HUDEP-2 (cell line): ENCODE measurements around the gene SEMA4F.
A peak's percentile ranks its signal among the peaks of the same experiment; 100 is the strongest.

ENCODE experiments used
- DNase-seq, 76 experiments: peaks; one replicate each; lab custom pipeline; 2025; ENCODE audit not compliant: unreplicated experiment in 76 of 76; lab: John Stamatoyannopoulos, UW

SEMA4F gene

DNA sequence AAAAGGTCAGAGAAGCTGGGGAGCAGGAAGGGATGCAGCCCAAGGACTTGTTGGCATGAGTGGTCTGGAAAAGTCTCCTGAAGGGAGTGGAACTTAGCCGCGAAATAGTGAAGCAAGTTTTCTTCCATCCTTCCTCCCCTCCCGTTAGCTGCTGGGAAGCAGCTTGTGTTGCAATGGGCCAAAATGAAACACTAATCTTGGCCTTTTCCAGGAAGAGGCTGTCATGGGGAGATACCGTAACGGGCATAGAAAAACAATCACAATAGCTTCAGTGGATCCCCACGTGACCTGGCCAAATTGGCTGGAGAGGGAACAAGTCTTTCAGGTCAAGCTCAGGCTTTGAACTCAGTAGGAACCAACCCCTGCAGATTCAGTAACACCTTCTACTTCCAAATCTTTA lies 49.3 kb downstream of the SEMA4F start:
- DNase-seq: no peak

DNA sequence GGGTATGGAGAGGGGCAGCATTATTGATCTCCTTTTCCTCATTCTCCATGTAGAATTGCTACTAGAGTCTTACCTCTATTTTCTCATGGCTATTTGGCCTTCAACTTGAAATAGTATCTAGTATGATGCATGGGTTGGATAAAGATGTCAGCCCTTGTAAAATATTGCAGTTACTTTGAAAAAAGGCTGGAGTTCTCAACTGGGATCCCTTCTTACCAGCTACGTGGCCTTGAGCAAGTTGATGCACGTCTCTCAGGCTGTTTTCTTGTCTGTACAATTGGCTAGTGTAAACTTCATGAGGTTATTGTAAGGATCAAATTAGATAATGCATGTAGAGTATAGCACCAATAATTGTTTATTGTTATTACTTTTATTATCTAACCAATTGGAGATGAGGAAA lies 50.2 kb downstream of the SEMA4F start:
- DNase-seq: no peak

DNA sequence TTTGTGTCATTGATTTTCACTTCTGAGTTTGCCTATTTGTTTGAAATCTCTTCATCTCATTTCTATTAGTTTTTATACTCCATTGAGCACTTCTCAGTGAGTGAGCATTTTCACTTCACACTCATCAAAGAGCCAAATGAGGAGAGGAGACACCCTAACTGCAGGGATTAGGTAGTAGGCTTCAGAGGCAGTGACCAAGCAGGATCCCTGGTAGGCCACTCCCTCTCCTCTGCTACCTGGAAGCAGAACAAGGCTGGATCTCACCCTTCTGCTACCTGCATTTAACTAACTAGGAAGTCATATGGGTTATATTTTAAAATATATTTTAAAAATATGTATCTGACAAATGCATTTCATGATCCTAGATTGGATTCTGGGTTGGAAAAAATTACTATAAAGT lies 52.7 kb downstream of the SEMA4F start:
- DNase-seq: no peak

DNA sequence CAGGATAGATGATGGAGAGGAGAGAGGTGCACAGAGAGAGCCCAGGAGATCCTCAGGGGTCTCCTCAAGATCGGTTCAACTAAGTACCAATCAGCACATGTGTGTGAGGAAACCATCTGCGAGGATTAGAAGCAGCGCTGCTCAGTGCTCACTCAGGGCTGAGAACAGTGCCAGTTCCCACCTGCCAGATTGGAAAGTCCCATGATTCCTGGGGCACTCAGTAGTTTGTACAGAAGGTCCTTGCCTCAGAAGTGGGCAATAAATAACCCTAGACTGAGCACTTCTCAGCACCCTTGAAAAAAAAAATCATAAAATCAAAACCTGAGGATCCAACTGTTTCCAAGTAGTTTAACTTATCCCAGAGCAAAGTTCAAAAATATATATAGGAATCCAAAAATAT lies 53.8 kb downstream of the SEMA4F start:
- DNase-seq: no peak

DNA sequence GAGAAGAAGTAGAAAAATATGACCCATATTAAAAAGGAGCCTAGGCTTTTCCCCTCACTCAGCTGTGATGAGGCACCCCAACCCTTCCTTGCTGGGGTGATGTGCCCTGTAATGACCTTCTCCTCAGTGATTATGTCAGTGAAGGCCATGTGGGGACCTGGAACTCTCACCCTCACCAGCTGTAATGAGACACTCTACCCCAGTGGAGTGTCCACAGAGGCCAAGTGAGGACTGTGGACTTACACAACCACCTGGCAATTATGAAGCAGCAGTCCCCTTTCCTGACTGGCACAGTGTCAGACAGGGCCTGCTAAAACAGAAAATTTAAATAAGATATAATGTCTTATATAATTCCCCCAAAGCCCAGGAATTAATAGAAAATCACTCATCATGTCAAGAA lies 54.2 kb downstream of the SEMA4F start:
- no peak for DNase-seq

DNA sequence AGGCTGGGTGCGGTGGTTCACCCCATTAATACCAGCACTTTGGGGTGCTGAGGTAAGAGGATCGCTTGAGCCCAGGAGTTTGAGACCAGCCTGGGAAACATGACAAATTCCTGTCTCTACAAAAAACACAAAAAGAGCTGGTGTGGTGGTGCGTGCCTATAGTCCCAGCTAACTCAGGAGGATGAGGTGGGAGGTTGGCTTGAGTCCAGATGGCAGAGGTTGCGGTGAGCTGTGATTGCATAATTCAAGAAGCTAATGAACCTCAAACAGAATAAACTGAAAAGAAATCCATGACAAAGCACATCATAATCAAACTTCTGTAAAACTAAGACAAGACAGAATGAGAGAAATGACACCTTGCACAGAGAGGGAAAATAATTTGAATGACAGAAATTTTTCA lies 54.8 kb downstream of the SEMA4F start:
- DNase-seq: no peak

DNA sequence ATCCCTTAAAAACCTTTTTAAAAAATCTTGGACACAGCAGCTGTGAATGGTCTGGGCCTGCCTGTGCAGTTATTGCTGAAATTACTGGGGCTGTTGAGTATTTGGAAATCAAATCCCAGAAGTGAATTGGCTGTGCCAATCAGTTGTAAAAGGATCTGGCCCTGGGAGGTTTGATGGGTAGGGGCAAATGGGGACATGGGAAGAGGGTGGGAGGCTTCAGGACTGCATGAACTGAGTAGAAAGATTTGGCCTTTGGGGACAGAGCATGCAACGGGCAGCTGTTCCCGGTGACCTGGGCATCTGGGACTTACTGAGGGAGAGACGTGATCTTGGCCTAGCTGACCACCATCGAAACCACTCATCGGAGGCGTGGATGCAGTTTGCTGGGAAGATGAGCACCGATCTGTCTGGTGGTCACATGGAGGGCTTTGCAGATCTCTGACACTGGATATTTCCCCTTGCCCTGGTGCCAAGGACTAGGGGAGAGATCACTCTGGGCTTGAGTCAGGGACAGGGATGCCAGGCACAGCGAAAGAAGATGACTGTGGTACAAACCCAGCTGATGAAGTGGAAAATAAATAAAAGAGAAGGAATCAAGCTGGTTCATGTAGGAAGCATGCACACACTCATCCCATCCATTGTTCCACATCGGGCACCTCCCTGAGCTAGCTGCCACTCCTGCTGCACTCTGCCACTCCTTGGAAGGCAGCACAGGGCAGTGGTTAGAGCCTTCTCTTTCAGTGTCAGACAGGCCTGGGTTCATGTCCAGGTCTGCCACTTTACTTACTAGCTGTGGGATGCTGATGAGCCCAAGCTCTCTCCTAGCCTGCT lies 58.4 kb downstream of the SEMA4F start:
- DNase-seq: no peak

DNA sequence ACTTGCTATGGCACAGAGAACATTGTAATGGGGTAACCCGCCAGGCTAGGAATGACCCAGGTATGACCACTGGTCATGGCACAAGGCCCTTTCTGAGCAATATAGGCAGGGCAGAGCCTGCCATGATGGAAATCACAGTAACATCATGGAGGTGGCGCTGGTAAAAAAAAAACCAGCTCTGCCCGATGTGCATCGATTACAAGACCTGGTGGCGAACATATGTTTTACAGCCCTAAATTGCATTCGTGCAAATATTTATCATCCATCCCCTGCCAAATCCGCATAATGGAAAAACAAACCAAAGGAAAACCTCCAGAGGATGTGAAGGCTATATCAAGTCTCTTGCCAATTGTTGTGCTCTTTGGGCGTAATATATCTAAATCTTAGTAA lies 60.6 kb downstream of the SEMA4F start:
- DNase-seq: no peak

DNA sequence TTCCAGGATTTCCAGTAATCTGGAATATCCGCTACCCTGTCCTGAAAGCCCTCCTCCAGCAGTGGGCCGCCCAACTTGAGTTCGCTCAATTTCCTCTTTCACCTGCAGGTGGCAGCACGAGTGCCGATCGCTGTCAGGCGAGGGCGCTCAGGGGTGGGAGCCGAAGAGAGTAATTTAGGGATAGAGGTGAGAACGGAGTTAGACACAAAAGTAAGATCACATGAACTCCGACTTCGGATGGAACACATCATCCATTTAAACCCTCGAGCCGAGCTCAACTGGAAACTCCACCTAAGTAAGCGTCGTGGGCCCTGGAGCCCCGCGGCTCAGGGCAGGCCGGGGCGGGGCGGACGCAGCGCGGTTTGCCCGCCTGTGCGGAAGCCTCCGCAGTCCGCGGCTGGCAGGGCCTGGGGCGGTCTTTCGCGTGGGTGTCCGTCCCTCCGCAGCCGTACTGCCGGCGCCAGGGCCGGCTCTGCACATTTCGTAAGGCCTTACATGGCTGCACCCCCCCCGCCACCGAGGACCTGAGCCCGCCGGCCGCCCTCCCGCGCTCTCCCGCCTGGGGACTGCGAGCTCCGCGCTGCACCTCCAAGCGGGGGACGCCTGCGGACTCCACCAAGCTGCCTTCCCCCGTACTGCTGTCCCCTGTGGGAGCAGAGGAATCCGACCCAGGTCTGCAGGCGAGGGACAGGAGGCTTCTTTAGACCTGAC lies 61.2 kb downstream of the SEMA4F start:
- peak in 58 of 76 experiments; percentile 5 to 72 (median 46) for DNase-seq

DNA sequence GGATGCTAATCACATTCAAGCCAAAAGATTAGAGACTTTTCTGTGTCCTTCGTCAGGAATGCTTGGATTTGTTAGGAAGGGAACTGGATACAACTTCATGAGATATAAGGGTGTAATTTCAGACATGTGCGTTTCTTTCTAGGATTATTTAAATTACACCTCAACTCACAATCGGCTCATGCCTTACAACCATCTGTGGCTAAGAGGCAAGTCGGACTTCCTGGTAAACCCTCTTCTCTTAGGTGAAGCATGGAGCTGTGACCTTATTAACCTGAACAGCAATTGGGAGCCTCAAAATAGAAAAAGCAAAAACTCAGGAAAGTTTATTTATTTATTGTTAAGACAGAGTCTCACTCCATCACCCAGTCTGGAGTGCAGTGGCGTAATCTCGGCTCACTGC lies 61.8 kb downstream of the SEMA4F start:
- DNase-seq: no peak

DNA sequence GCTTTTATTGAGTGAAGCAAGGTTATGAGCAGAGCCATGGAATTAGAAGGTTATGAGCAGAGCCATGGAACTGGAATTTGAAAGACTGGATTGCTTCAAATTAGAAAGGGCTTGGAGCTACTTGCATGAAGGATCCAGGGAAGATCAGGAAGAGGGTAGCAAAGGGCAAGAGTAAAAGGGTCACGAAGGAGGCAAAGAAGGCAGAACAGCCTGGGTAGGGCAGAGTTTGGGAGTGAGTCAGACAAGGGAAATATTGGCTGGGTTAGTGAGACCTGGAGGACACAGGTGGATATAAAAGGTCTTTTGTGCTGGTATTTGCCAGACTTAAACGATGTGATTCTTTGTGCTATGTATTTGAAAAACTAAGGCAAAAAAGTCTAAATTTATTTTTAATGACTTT lies 65.0 kb downstream of the SEMA4F start:
- no peak for DNase-seq

DNA sequence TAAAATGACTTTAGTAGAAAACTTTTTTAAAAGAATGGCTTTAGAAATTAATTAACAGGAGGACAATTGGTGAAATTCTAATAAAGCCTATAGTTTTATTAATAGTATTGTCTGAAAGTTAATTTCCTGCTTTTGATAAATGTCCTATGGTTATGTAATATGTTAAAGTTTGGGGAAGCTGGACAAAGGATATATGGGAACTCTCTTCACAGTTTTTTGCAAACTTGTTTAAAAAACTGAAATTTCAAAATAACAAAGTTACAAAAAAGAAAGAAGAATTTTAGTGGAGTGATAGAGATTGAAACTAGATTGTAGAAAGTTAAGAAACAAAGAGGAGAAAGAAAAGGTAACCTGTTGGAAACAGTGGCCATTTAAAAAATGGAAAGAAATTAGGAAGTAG lies 67.3 kb downstream of the SEMA4F start:
- no peak for DNase-seq

DNA sequence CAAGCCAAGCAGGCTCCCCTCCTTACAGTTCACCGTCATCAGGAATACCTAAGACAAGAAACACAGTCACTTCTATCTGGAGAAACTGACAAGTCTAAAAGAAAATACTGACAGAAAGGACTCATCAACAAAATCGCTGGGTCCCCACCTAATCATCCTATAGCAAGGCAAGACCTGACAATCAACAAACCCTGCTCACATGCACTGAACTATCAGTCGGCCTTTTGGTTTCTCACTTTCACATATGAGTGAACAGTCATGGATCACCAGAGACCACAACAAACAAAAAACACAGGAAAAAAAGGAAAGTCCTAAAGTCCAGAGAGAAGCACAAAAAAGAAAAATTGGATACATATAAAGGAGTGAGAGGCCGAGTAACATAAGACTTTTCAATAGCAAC lies 70.4 kb downstream of the SEMA4F start:
- no peak for DNase-seq

DNA sequence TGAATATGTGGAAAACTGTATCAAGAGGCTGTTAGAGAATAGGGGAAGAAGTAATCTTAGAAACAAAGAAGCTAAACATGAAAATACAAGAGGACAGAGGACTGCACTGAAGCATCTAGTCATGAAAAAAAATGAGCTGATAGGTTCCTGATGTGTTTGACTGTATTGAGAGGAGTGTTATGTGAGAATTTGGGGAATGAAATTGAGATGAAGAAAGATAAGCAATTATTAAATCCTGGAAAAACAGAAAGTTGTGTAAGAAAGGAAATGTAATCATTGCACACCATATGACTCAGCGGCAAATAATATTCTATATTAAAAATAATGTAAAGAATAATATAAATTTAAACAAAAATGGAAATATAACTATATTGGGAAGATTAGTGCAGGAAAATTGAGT lies 71.2 kb downstream of the SEMA4F start:
- no peak for DNase-seq

DNA sequence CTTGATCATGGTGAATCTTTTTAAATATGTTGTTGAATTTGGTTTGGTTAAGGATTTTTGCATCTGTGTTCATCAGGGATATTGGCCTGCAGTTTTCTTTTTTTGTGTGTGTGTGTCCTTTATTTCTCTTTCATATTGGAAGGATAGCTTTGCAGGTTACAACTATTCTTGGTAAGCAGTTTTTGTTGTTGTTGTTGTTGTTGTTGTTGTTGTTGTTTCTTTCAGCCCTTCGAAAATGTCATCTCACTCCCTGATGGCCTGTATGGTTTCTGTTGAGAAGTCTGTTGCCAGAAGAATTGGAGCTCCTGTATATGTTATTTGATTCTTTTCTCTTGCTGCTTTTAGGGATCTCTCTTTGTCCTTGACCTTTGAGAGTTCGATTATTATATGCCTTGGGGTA lies 74.8 kb downstream of the SEMA4F start:
- DNase-seq: no peak

DNA sequence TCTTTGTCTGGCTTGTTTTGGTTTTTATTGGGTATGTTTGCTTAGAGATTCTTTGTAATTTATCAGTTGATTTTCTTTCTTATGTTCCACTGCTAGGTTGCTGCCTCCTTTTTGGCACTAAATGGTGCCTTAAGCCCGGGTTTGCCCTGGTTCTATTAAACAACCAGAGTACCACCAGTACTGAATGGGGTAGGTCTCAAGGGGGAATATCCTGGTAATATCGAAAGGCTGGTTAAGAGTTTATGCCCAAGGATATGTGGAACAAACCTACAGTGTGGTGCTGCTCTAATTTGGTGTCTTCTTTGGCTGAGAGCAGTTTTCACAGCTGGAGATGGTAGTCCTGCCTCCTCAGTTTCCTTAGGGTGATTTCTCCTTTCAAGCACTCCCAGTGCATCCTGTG lies 76.5 kb downstream of the SEMA4F start:
- no peak for DNase-seq
